ENCODE measurements around the gene LIPC. TPM values are rescaled to one million over a fixed set of nuclear protein-coding genes. Genes with fewer than 3 reads are reported as not detected.

Gene LIPC
- total RNA-seq, 4 donors from 2014 or later: 0.48 to 8.2 (median 2.6) TPM; not detected in 1

DNA sequence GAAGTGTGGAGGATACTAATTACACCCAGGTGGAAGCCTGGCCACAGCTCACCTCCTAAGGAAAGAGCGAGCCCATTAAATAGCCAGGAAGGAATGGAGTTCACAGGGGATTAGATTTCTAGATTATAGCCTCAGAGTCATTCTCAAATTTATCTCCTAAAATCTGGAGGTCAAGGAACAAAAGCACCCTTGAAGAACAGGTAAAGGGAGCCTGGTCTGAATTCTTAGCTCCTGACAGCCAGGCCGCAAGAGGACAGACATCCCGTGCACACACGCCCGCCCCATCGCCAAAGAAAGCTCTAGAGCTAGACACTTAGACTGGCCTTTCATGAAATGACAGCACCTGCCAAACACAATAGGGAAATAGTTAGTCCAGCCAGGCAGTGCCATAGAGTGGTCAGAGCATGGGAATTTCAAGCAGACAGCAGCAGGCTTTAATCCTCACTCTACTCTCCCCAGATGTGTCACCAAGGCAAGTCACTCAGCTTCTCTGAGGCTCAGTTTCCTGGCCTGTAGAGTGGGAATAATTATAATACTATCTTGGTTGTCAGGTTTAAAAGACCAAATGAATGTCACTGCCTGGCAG, 59.2 kb downstream of the LIPC start:
- TF ChIP-seq EP300 (IDR thresholded peaks at IDR 0.05; ENCODE audit: low read depth): no peak
- no peak for TF ChIP-seq POLR2AphosphoS5 (IDR thresholded peaks at IDR 0.05)
- no peak for TF ChIP-seq POLR2A (IDR thresholded peaks at IDR 0.05)
- TF ChIP-seq, protein P1, sequence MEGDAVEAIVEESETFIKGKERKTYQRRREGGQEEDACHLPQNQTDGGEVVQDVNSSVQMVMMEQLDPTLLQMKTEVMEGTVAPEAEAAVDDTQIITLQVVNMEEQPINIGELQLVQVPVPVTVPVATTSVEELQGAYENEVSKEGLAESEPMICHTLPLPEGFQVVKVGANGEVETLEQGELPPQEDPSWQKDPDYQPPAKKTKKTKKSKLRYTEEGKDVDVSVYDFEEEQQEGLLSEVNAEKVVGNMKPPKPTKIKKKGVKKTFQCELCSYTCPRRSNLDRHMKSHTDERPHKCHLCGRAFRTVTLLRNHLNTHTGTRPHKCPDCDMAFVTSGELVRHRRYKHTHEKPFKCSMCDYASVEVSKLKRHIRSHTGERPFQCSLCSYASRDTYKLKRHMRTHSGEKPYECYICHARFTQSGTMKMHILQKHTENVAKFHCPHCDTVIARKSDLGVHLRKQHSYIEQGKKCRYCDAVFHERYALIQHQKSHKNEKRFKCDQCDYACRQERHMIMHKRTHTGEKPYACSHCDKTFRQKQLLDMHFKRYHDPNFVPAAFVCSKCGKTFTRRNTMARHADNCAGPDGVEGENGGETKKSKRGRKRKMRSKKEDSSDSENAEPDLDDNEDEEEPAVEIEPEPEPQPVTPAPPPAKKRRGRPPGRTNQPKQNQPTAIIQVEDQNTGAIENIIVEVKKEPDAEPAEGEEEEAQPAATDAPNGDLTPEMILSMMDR (IDR thresholded peaks at IDR 0.05): no peak
- Histone ChIP-seq H3K36me3 (no peaks in the 10 kb centered on the region), H3K9me3 (peaks cover 0 to 6% of the 10 kb centered on the region in 2 donors), H3K27me3 (no peaks in the 10 kb centered on the region), H3K4me3 (no peak overlapping the region), H3K27ac (no peak overlapping the region), H3K4me1 (no peaks in the 10 kb centered on the region)
- intact Hi-C loops (cut with DNase I; ENCODE audit: low total_unique reads) (no loop called here), in situ Hi-C loops (cut with MboI; ENCODE audit: low pct_ligation_motif_present in 1 of 4, low pct_unique_long_range_greater_than_20kb in 1 of 4, low sequenced_read_pairs in 3 of 4) (no loop called here)
- WGBS, 2 donors (ENCODE audit: low coverage in 1 of 2): 94% methylated on average over 3 to 6 of the region's 6 CpGs
- no peak for DNase-seq

DNA sequence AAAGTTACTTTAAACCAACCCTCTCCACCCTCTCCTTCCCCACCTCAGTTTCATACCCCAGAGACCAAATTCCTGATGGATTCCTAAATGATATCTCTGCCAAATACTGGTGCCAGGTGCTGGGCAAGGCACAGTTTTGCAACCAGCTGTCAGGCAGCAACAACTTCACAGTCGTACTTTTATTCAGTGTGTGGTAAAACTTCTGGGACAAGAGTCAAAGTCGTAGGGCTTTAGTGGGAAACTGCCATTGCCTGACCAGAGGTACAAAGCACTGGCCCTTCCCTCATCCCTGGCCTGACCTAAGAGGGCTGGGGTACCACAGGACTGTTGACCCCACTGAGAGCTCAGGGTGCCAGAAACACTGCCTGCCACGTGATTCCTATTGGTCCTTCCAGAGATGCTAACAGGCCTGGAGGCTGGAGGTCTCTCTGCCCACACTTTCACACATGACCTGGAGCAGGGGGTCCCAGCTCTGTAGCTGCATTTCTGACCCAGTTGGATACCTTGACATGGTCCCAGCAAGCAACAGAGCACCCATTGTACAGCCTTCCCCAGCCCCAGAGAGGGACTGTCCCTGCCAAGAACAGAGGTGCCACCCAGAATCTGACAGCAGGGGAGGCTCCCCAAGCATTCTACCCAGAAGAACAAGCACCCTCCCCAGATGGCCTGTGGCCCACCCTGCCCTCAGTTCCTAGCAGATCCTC, 59.9 kb downstream of the LIPC start:
- in situ Hi-C loops (cut with MboI; ENCODE audit: low pct_ligation_motif_present in 1 of 4, low pct_unique_long_range_greater_than_20kb in 1 of 4, low sequenced_read_pairs in 3 of 4): no loop called here
- no peak for TF ChIP-seq EP300 (IDR thresholded peaks at IDR 0.05; ENCODE audit: low read depth)
- TF ChIP-seq POLR2AphosphoS5 (IDR thresholded peaks at IDR 0.05): no peak
- TF ChIP-seq POLR2A (IDR thresholded peaks at IDR 0.05): no peak
- TF ChIP-seq, protein P1 (IDR thresholded peaks at IDR 0.05): no peak
- intact Hi-C loops (cut with DNase I; ENCODE audit: low total_unique reads): no loop called here
- WGBS, 2 donors (ENCODE audit: low coverage in 1 of 2): 70 to 72% methylated on average over 2 to 3 of the region's 3 CpGs
- DNase-seq: no peak
- H3K4me3 ChIP-seq: no peak overlapping the region
- H3K27me3 ChIP-seq: no peaks in the 10 kb centered on the region
- peaks cover 0 to 6% of the 10 kb centered on the region in 2 donors for H3K9me3 ChIP-seq
- no peaks in the 10 kb centered on the region for H3K36me3 ChIP-seq
- no peaks in the 10 kb centered on the region for H3K4me1 ChIP-seq
- no peak overlapping the region for H3K27ac ChIP-seq

DNA sequence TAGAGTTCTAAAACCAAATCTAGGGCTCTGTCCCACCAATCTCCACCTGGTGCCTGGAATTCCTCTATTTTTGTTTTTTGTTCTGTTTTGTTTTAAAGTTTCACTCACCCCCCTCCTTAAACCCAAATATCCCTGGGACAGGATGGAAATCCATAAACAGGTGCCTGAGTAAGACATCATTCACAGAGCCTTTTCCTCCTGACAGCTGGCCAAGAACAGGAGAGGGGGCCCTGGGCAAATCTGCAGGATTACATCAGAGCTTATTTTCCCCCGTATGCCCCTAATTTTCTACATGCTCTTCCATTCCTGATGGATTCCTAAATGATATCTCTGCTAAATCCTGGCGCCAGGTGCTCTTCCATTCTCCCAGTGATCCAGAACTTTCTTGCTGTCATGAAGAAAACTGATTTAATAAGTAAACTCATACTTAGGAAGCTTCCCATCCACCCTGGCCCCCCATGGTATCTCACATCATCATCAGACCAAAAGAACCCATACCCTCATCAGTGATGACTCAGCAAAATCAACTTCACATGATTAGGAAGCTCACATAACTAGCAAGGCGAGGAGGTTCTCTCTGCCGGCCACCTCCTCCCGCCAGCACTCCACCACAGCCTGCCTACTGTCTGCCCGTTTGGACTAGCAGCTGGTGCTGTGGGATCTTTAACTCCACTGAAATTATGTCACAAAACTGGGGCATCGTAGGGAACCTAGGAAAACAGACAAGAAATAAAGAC, 61.0 kb downstream of the LIPC start:
- in situ Hi-C loops (cut with MboI; ENCODE audit: low pct_ligation_motif_present in 1 of 4, low pct_unique_long_range_greater_than_20kb in 1 of 4, low sequenced_read_pairs in 3 of 4): no loop called here
- no peaks in the 10 kb centered on the region for H3K27me3 ChIP-seq
- H3K27ac ChIP-seq: no peak overlapping the region
- no peaks in the 10 kb centered on the region for H3K36me3 ChIP-seq
- WGBS, 2 donors (ENCODE audit: low coverage in 1 of 2): 86 to 95% methylated on average over 3 to 7 of the region's 7 CpGs
- DNase-seq: no peak
- intact Hi-C loops (cut with DNase I; ENCODE audit: low total_unique reads): no loop called here
- TF ChIP-seq EP300 (IDR thresholded peaks at IDR 0.05; ENCODE audit: low read depth): no peak
- TF ChIP-seq POLR2A (IDR thresholded peaks at IDR 0.05): no peak
- TF ChIP-seq, protein P1 (IDR thresholded peaks at IDR 0.05): no peak
- TF ChIP-seq POLR2AphosphoS5 (IDR thresholded peaks at IDR 0.05): no peak
- H3K9me3 ChIP-seq: peaks cover 0 to 6% of the 10 kb centered on the region in 2 donors
- no peak overlapping the region for H3K4me3 ChIP-seq
- H3K4me1 ChIP-seq: no peaks in the 10 kb centered on the region

DNA sequence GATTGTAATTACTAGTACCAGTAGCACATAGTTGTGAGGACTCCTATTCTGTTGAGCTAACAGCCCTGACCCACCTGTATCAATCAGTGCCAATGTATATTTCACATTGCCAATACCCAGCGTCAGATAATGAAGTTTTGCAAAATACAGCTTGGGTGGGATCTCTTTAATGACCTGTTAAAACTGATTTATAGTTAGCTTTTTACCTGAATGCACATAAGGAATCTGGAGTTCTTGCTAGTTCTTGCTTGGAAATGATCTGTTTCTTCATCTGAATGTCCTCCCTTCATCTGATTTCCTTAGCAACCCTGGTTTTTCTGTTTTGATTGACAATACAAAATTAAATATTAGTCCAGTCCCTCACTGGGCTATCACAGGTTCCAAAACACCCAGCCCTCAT, 62.8 kb downstream of the LIPC start:
- 80 to 85% methylated on average over 1 of the region's 1 CpG for WGBS, 2 donors (ENCODE audit: low coverage in 1 of 2)
- in situ Hi-C loops (cut with MboI; ENCODE audit: low pct_ligation_motif_present in 1 of 4, low pct_unique_long_range_greater_than_20kb in 1 of 4, low sequenced_read_pairs in 3 of 4): no loop called here

More for the DNA sequence above, 62.8 kb downstream of the LIPC start:
- TF ChIP-seq POLR2A (IDR thresholded peaks at IDR 0.05) (no peak), POLR2AphosphoS5 (IDR thresholded peaks at IDR 0.05) (no peak)
- TF ChIP-seq, protein P1 (IDR thresholded peaks at IDR 0.05): no peak
- H3K4me3 ChIP-seq: no peak overlapping the region
- DNase-seq: no peak
- no peaks in the 10 kb centered on the region for H3K36me3 ChIP-seq
- H3K27me3 ChIP-seq: no peaks in the 10 kb centered on the region
- intact Hi-C loops (cut with DNase I; ENCODE audit: low total_unique reads): no loop called here
- H3K9me3 ChIP-seq: peaks cover 0 to 3% of the 10 kb centered on the region in 2 donors
- no peaks in the 10 kb centered on the region for H3K4me1 ChIP-seq
- H3K27ac ChIP-seq: no peak overlapping the region
